GM18499 (cell line): ENCODE data around the gene KIAA1217.

Experiments used
- ATAC-seq: cut with Tn5 transposase; IDR thresholded peaks from one replicate; pipeline ENCODE4 v1.9.1; 2021; ENCODE audit warnings: moderate number of reproducible peaks; ENCODE audit not compliant: insufficient read depth, unreplicated experiment

The KIAA1217 gene

GRCh38 chr10:24240041-24240751, 31.3 kb downstream of the KIAA1217 start:
- no peak for ATAC-seq

GRCh38 chr10:24241536-24242040, 32.6 kb downstream of the KIAA1217 start:
- no peak for ATAC-seq

- ATAC-seq = no peak
These were observed 33.6 kb downstream of the KIAA1217 start for GRCh38 chr10:24242562-24242961.

- ATAC-seq = no peak
These were observed 37.4 kb downstream of the KIAA1217 start for GRCh38 chr10:24246365-24246764.

- no peak for ATAC-seq
These were observed 38.9 kb downstream of the KIAA1217 start for GRCh38 chr10:24247841-24248240.

- ATAC-seq = no peak
These were observed 41.0 kb downstream of the KIAA1217 start for GRCh38 chr10:24249829-24250415.

- ATAC-seq = no peak
These were observed 42.6 kb downstream of the KIAA1217 start for GRCh38 chr10:24251547-24251946.

GRCh38 chr10:24254180-24254579, 45.2 kb downstream of the KIAA1217 start:
- no peak for ATAC-seq

- ATAC-seq = no peak
These were observed 46.4 kb downstream of the KIAA1217 start for GRCh38 chr10:24255115-24255880.

GRCh38 chr10:24255881-24256311, 47.0 kb downstream of the KIAA1217 start:
- ATAC-seq = no peak

GRCh38 chr10:24256619-24257107, 47.7 kb downstream of the KIAA1217 start:
- ATAC-seq = no peak

GRCh38 chr10:24257588-24257987, 48.6 kb downstream of the KIAA1217 start:
- ATAC-seq = no peak

GRCh38 chr10:24259365-24260130, 50.6 kb downstream of the KIAA1217 start:
- no peak for ATAC-seq

GRCh38 chr10:24261627-24262026, 52.7 kb downstream of the KIAA1217 start:
- ATAC-seq = no peak

- ATAC-seq = no peak
These were observed 54.1 kb downstream of the KIAA1217 start for GRCh38 chr10:24262929-24263590.

- ATAC-seq = no peak
These were observed 60.5 kb downstream of the KIAA1217 start for GRCh38 chr10:24269476-24269875.

GRCh38 chr10:24272374-24272773, 63.4 kb downstream of the KIAA1217 start:
- no peak for ATAC-seq

GRCh38 chr10:24277277-24277676, 68.3 kb downstream of the KIAA1217 start:
- no peak for ATAC-seq

GRCh38 chr10:24277771-24278170, 68.8 kb downstream of the KIAA1217 start:
- no peak for ATAC-seq
